RPMI8226 (cell line): ENCODE data around the gene DNAH7.

Source experiments
- DNase-seq: peaks from one replicate; pipeline ENCODE4 v3.0.0-alpha.2; 2015

The DNAH7 gene

DNA sequence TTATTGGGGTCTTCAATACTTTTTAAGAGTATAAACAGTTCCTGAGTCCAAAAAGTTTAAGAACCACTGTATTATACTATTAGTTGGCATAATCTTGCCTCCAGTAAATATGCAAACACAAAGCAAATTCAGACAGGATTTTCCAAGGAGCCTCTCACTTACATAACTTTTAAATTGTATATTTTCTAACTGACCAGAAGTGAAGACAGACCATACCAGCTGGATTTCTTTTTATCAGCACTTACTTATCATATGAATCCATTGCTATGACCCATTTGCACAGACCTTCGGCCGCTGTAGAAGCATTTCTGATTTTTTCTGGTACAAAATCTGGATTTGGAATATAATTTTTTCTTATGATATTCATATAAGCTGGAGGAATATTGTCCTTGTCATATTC is 211.5 kb downstream of the DNAH7 start:
- no peak for DNase-seq

GRCh38 chr2:195850764-195851163 is 217.9 kb downstream of the DNAH7 start:
- no peak for DNase-seq

DNA sequence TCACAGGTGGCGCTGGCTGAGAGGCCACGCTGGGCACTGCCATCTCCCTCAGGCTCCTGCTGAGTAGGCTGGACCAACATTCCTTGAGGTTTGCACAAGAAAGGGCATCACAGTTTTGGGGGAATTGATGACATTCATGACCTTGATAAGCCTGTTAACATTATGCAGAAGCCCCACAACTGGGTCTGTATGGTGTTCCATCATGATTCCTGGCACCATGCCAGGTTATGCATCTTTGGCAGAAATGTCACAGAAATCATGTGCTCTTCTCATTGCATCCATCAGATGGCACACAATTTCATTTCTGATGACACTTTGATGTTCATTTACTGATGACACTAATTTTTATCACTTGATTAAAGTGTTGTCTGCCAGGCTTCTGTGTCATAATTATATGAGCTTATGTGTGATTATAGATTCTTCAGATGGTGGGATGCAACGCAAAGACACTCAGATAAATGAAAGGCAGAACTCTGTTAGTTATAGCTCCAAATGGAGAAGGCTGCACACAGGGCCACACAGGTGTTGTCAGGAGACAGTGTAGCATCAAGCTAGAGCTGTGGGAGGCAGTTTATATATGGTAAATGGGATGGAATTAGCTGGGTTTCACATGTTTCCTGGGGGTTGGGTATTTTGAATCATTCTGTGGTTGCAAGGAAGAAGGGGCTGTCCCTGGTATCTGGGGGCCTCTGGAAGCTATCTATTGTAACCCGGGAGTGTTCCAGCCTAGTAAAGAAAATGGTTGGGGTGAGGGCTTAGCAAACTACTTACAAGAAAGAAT is 220.3 kb downstream of the DNAH7 start:
- peak; percentile 46 for DNase-seq

GRCh38 chr2:195842932-195843331 is 225.7 kb downstream of the DNAH7 start:
- DNase-seq = no peak

DNA sequence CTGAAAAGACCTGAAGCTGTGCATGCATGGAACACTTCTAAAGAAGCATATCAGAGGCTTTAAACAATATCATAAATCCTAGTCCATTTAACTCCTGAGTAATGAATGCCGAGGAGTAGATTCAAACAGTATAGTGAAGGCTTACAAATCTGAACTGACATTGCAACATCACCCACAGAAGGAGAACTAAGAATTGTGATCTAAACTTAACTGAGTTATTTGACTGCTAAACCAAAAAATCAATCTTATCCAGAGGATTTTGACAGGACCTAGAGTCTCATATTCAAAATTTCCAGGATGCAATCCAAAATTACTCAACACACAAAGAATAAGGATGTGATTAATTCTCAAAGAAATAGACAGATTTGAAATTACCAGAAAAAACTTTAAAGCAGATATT is 230.6 kb downstream of the DNAH7 start:
- DNase-seq = no peak

DNA sequence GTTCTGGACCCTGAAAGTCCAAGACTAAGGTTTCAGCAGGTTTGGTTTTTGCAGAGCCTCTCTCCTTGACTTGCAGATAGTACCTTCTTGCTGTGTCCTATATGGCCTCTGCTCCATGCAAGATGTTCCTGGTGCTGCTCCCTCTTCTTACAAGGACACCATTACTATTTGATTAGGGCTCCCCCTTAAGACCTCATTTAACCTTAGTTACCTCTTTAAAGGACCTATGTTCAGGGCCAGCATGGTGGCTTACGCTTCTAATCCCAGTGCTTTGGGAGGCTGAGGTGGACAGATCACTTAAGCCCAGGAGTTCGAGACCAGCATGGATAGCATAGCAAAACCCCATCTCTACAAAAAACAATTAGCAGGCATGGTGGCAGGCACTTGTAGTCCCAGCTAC is 232.6 kb downstream of the DNAH7 start:
- no peak for DNase-seq

GRCh38 chr2:195834836-195835235 is 233.8 kb downstream of the DNAH7 start:
- DNase-seq = no peak

DNA sequence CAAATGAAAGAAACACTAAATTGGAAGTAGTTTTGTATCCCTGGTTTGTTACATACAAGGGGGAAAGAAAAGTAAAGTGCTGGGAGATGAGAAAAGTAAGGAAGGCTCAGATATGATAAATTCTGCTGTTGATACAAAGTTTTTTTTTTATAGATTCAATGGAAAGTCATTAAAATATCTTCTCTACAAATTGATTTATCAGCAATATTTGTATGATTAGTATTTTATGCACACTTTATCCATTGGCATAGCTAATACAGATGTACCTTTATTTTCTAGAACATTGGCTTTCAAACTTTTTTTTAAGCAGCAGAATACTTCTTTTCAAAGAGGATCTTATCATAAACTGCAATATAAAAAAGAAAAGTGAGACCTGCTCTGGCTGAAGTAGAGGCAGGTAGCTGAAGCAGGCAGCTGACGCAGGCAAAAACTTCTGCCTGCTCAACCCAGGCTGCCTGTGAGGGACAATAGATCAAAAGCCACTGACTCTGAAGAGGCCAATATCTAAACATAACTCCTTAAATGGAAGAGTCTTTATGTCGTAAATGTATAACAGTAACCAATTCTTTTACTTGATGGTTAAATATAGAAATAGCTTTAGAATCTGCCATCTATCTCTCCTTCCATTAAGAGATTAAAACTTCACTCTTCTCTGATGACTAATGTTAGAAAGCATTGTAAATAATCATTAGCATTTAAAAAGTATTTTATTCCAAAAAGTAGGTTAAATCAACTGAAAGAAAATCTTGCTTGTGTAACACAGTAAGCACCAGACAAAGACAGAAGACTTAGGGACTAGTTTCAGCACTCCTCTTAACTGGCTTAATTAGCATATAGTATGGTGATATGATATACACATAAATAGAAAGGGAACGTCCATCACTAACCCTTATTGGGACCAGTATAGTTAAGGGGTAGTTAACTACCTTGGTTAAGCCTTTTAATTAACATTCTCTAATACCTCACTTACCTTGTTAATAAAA is 237.4 kb downstream of the DNAH7 start:
- DNase-seq = no peak

GRCh38 chr2:195824478-195824877 is 244.2 kb downstream of the DNAH7 start:
- no peak for DNase-seq

- DNase-seq = no peak
Observed at GRCh38 chr2:195823206-195823605, 245.4 kb downstream of the DNAH7 start.

DNA sequence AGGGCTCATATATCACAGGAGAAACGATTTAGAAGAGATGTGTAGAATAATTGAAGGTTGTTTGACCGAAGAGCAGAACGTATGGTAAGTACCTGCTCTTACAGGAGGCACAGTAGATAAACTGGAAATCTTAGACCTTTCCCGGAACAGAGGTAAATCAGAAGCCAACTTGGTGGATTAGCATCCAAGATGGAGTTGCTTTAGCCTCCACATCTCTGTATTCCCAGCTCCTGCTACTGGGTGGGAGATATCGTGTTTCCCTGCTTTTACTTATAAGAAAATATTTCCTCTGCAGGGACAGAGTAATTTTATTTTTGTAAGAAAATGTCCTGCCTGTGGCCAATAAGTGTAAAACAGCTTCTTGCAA is 247.1 kb downstream of the DNAH7 start:
- DNase-seq = no peak

- DNase-seq = no peak
Observed at GRCh38 chr2:195820867-195821565, 247.6 kb downstream of the DNAH7 start.

DNA sequence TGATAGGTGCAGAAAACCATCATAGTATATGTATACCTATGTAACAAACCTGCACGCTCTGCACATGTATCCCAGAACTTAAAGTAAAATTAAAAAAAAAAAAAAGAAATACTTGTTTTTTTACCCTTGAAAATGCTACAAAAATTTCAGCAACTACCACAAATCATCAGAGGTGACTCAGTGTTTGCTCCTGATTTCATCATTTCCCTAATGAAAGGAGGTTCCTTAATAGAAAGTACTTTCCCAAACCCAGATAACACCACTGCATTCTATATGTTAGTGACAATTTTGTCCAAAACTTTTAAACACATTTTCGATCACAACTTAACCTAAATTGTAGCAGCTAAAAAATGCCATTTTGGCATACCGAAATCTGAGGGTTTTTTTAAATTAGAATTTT is 248.3 kb downstream of the DNAH7 start:
- no peak for DNase-seq

DNA sequence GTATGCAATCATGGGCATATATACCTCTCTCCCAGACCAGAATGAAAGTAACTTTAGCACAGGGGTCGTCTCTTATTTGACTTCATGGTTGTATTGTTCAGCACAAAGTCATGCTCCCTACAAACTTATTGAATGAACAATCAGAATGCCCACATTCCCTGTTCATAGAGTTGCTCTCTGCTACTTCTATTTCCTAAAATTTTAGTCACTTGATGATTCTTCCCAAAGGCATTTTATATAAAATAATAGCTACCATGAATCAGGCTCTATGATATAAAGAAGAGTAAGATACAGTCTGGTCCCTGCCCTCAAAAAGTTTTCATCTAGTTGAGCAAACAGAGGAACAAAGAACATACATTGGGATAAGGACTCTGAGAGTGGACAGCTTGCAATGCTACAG is 249.4 kb downstream of the DNAH7 start:
- DNase-seq = no peak

GRCh38 chr2:195818526-195818925 is 250.1 kb downstream of the DNAH7 start:
- DNase-seq = no peak

- DNase-seq = no peak
Observed at GRCh38 chr2:195818106-195818505, 250.5 kb downstream of the DNAH7 start.

GRCh38 chr2:195815083-195815482 is 253.6 kb downstream of the DNAH7 start:
- no peak for DNase-seq

DNA sequence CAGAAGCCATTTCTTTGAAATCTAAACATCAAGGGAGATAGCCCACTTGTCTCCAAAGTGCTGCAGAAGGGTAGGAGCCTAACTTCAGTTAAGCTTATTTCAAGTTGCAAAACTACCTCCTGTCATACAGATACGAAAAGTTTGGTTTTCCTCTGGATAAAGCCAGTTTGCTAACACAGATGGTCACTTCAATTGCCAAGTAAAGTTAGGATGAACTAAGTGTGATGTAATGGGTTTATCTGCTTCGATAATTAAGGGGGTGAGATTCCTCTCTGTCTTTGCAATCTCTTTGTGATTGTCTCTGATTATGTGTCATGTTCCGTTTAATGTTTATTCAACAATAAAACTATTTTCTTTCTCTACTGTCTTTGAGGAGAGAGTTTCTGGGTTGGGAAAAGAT is 255.2 kb downstream of the DNAH7 start:
- no peak for DNase-seq

- no peak for DNase-seq
Observed at GRCh38 chr2:195810340-195811098, 258.1 kb downstream of the DNAH7 start.

DNA sequence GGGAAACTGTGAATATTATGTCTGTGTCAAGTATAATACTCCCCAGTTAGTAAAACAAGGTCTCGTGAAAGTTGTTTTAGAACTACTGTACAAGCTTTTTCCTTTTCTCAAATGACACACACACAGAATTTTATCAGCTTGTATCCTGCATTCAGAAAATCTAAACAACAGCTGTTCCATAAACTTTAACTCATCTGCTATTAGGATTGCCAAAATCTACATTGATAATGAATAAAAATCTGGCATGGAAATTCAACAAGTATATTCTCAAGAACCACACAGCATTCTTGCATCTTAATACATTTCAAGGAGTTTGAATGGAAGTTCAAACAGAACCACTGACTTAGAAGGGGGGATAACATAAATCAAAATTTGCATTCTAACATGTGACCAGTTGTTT is 260.4 kb downstream of the DNAH7 start:
- DNase-seq = no peak

DNA sequence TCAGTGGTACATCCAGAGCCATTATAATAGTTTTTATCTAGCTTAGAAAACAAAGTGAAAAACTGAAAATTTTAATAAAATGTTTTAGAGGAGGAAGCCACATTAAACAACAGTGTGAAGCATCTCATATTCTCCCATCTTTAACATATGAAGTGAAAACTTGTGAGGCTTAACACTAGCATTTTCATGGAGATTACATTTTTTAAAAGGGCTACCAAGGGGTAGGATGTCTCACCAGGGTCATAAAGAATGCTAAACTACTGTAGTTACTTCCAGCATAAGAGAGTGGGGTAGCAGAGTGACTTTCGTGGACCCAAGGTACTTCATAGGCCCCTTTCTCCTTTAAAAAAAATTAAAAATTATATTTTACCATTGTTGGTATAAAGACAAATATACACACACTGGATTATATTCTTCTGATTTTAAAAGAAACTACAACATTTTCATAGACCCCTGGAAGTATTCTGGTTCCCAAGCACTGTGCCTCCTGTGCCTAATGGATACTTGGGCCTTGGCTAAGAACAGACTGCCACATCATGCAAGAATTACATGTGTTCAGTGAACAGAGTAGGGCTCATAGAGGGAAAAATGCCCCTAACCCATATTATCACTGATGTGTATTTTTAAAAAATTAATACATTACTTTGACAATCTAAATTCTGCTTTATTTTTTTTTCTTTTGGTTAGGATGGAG is 263.2 kb downstream of the DNAH7 start:
- no peak for DNase-seq

DNA sequence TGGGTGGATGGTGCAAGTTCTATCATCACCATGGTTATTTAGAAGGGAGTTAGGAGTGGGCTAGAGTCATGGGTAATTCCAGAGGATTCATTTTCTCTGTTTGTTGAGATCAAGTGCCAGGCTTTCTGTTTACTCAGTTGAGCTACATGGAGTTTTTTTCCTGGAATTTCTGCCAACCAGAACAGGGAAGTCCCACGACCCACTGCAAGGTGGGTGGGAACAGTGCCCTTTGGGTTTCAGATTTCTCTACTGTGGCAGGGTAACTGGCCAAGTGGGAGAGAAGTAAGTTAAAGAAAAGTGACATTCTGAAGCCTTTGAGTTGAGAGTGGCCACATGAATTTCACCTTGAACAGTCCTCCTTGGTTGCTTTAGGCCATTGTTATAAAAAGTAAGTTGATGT is 272.8 kb downstream of the DNAH7 start:
- no peak for DNase-seq
